ENCODE results near the gene ANKRD55. TPM values are rescaled to one million over a fixed set of nuclear protein-coding genes. Genes with fewer than 3 reads are reported as not detected.

The ANKRD55 gene
- not detected in 2 replicates for total RNA-seq (2014; rRNA removed; shearing (Covaris generic))
- total RNA-seq (2022) = not detected in 2 replicates
- percentile 0 among the genes with signal in this experiment for Bru-seq, nascent RNA
- percentile 0 among the genes with signal in this experiment for BruChase-seq, experiment 1, labeled RNA remaining after a 6-hour chase
- BruChase-seq, experiment 2, labeled RNA remaining after a 2-hour chase = not detected
- long read RNA-seq = 0 reads

GRCh38 chr5:56233230-56233629 lies at the start of gene ANKRD55:
ANKRD55 (minus strand) TSS chr5:56233330; CDS start chr5:56232913, 417 bp downstream.
- H3K4me2 ChIP-seq (ENCODE audit: low read length) = no peak within 1 kb of the TSS
- no peak for TF ChIP-seq CTCF (conservative IDR thresholded peaks at IDR 0.05; ENCODE audit: low read length)
- no peak for TF ChIP-seq EZH2phosphoT487 (IDR thresholded peaks at IDR 0.05; ENCODE audit: borderline replicate concordance, low read depth, low read length)
- no peak for DNase-seq (ENCODE audit: low spot score)
- no peak within 1 kb of the TSS for H3K27ac ChIP-seq (ENCODE audit: low read depth, low read length, poor library complexity, severe bottlenecking)
- no peak within 1 kb of the TSS for H3K4me3 ChIP-seq (ENCODE audit: low read depth, low read length, poor library complexity, severe bottlenecking)
- intact Hi-C loops (cut with micrococcal nuclease; ENCODE audit: unreplicated experiment) = no loop called here
- no peaks in the 10 kb centered on the region for H3K9me2 ChIP-seq (ENCODE audit: insufficient read depth, low read length)
- H4K20me1 ChIP-seq (ENCODE audit: insufficient read depth, low read length) = no peaks in the 10 kb centered on the region
- ChIA-PET CTCF (ENCODE audit: unreplicated experiment) (no interaction called here), POLR2A (no interaction called here)
- no TSS peak for BruUV-seq (replicated peaks)
- no peak within 1 kb of the TSS for H2AFZ ChIP-seq (ENCODE audit: low read length)
- no peaks in the 10 kb centered on the region for H3K9me3 ChIP-seq (ENCODE audit: low read length)
- no peaks in the 10 kb centered on the region for H3K4me1 ChIP-seq (ENCODE audit: insufficient read depth, low read length, poor library complexity, severe bottlenecking)
- no peaks in the 10 kb centered on the region for H3K79me2 ChIP-seq (ENCODE audit: insufficient read depth, low read depth, low read length)
- no peaks in the 10 kb centered on the region for H3K36me3 ChIP-seq (ENCODE audit: insufficient read depth, low read length)

- H4K20me1 ChIP-seq (ENCODE audit: insufficient read depth, low read length) = no peaks in the 10 kb centered on the region
- DNase-seq (ENCODE audit: low spot score) = no peak
- POLR2A ChIA-PET = no interaction called here
- H3K4me3 ChIP-seq (ENCODE audit: low read depth, low read length, poor library complexity, severe bottlenecking) = no peak overlapping the region
- H3K27ac ChIP-seq (ENCODE audit: low read depth, low read length, poor library complexity, severe bottlenecking) = no peak overlapping the region
- no peaks in the 10 kb centered on the region for H3K4me1 ChIP-seq (ENCODE audit: insufficient read depth, low read length, poor library complexity, severe bottlenecking)
- intact Hi-C loops (cut with micrococcal nuclease; ENCODE audit: unreplicated experiment) = no loop called here
- no peaks in the 10 kb centered on the region for H3K79me2 ChIP-seq (ENCODE audit: insufficient read depth, low read depth, low read length)
- no peak overlapping the region for H3K4me2 ChIP-seq (ENCODE audit: low read length)
- no peak overlapping the region for H2AFZ ChIP-seq (ENCODE audit: low read length)
- no peak for TF ChIP-seq EZH2phosphoT487 (IDR thresholded peaks at IDR 0.05; ENCODE audit: borderline replicate concordance, low read depth, low read length)
- TF ChIP-seq CTCF (conservative IDR thresholded peaks at IDR 0.05; ENCODE audit: low read length) = no peak
- H3K36me3 ChIP-seq (ENCODE audit: insufficient read depth, low read length) = no peaks in the 10 kb centered on the region
- BruUV-seq (replicated peaks) = no TSS peak
- no peaks in the 10 kb centered on the region for H3K9me2 ChIP-seq (ENCODE audit: insufficient read depth, low read length)
- CTCF ChIA-PET (ENCODE audit: unreplicated experiment) = no interaction called here
- no peaks in the 10 kb centered on the region for H3K9me3 ChIP-seq (ENCODE audit: low read length)
Measured at GRCh38 chr5:56282216-56282615, 49.1 kb upstream of the ANKRD55 start.

- Histone ChIP-seq H3K4me3 (ENCODE audit: low read depth, low read length, poor library complexity, severe bottlenecking) (no peak overlapping the region), H3K9me2 (ENCODE audit: insufficient read depth, low read length) (no peaks in the 10 kb centered on the region), H4K20me1 (ENCODE audit: insufficient read depth, low read length) (no peaks in the 10 kb centered on the region), H2AFZ (ENCODE audit: low read length) (no peak overlapping the region), H3K36me3 (ENCODE audit: insufficient read depth, low read length) (no peaks in the 10 kb centered on the region), H3K4me2 (ENCODE audit: low read length) (no peak overlapping the region), H3K27ac (ENCODE audit: low read depth, low read length, poor library complexity, severe bottlenecking) (no peak overlapping the region), H3K4me1 (ENCODE audit: insufficient read depth, low read length, poor library complexity, severe bottlenecking) (no peaks in the 10 kb centered on the region), H3K79me2 (ENCODE audit: insufficient read depth, low read depth, low read length) (no peaks in the 10 kb centered on the region), H3K9me3 (ENCODE audit: low read length) (no peaks in the 10 kb centered on the region)
- CTCF ChIA-PET (ENCODE audit: unreplicated experiment) = no interaction called here
- intact Hi-C loops (cut with micrococcal nuclease; ENCODE audit: unreplicated experiment) = no loop called here
- no peak for DNase-seq (ENCODE audit: low spot score)
- POLR2A ChIA-PET = no interaction called here
- no TSS peak for BruUV-seq (replicated peaks)
- no peak for TF ChIP-seq EZH2phosphoT487 (IDR thresholded peaks at IDR 0.05; ENCODE audit: borderline replicate concordance, low read depth, low read length)
Measured at GRCh38 chr5:56281489-56282165, 48.5 kb upstream of the ANKRD55 start.
